GM19099 (cell line): ENCODE results near the gene EFCAB8.

Source experiments
- POLR2A ChIP-seq: IDR thresholded peaks from 3 replicates; pipeline ENCODE4 v1.6.1; 2011; ENCODE audit warnings: low read depth; ENCODE audit not compliant: insufficient read length; ENCODE audit errors: extremely low read depth

EFCAB8 gene

GRCh38 chr20:32988008-32988407 lies 129.3 kb downstream of the EFCAB8 start:
- no peak for TF ChIP-seq POLR2A

DNA sequence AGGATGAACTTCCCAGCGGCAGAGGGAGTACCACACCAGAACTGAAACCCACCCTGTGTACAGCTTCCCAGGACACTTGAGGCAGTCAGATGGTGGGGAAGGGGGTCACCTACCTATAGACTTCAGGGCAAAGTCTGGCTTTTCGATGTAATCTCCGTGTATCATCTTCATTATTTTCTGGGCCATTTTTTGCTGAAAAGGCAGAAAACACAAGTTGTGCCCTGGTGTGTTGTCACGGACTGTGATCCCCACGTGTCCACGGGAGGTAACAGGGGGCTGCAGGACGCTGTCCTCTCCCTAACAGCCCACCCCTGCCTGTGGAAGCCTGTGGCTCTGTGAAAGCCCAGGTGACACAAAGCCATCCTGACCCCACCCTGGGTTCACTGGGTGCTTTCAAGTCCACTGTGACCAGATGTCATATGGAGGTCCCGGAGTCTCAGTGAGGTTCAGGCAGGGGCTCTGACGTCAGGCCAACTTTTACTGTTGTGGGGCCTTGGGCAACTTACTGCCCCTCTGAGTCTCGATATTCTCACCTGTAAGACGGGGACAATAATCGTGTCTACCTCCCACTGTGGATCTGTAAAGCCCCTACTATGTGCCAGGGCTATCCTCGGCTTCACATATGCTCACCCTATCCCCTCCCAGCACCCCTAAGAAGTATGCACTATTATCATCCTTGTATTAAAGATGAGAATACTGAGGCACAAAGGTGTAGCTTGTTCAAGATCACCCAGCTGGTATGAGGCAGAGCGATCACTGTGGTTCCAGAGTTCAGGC lies 131.0 kb downstream of the EFCAB8 start:
- no peak for TF ChIP-seq POLR2A

DNA sequence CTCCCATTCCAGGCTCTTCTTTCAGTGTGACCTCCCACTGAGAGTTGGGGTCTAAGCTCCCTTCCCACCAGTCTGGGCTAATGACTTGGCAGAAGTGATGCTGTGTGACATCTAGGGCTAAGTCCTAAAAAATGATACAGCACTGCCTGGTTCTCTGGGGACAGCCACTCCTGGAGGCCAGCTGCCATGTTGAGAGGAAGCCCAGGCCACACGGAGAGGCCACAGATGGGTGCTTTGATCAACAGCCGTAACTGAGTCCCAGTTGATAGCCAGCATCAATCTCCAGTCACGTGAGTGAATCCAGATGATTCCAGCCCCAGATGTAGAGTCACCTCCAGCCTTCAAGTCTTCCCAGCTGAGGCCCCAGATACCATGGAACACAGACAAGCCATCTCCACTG lies 131.7 kb downstream of the EFCAB8 start:
- no peak for TF ChIP-seq POLR2A

DNA sequence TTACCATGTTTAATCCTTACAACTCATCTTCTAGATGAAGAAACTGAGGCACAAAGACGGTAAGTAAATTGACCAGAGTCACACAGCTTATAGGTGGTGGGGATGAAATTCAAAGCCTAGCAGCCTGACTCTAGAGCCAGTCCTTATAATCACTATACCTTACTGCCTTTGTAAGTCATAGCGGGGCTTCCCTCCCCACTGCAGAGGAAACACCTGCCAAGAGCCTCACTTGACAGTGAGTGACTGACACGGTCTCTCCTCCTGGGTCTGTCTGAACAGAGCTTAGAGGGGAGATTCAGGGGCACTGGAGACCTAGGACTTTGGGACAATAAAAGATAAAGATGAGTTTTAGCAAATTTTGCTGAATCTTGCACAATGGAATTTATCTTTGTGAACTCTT lies 132.7 kb downstream of the EFCAB8 start:
- TF ChIP-seq POLR2A: no peak

GRCh38 chr20:32991792-32992641 lies 133.3 kb downstream of the EFCAB8 start:
- no peak for TF ChIP-seq POLR2A

DNA sequence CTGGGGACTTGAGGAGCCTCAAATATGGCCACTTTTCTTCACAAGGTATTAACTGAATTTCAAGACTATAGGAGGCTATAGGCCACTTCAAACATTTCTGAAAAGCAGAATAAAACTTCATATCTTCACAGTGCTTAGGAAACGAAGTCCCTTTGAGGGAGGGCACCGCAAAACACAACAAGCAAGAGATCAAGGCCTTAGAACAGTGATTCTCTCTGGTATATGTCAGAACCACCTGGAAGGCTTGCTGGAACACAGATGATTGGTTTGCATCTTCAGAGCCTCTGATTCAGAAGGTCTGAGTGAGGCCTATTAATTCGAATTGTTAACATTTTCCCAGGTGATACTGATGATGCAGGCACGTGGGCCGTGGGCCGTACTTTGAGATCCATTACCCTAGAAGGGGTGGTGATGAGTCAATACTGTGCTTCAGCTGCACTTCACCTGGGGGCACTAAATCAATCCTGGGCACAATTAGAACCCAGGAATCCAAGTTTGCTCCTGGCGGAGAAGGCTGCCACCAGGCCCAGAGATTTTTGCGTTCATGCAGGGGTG lies 134.8 kb downstream of the EFCAB8 start:
- no peak for TF ChIP-seq POLR2A

GRCh38 chr20:32995802-32996201 lies 137.1 kb downstream of the EFCAB8 start:
- TF ChIP-seq POLR2A: no peak

DNA sequence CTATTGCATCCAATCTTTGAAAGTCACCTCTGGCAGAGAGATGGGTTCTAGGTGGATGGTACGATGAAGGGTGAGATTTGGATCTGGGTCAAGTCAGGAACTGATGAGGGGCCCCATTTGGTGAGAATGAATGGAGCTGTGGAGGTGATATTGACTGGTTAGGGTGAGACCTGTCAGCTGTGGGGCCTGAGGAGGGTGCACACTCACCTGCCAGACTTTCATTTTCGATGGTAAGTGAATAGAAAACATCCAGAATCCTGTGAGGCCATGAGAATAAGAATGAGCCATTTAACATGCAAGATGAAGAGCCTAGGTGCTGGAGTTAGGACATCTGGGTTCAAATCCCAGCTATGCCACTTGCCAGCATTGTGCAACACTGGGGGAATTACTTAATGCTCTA lies 138.7 kb downstream of the EFCAB8 start:
- no peak for TF ChIP-seq POLR2A

- TF ChIP-seq POLR2A: no peak
These were observed 141.0 kb downstream of the EFCAB8 start for GRCh38 chr20:32999603-33000250.

DNA sequence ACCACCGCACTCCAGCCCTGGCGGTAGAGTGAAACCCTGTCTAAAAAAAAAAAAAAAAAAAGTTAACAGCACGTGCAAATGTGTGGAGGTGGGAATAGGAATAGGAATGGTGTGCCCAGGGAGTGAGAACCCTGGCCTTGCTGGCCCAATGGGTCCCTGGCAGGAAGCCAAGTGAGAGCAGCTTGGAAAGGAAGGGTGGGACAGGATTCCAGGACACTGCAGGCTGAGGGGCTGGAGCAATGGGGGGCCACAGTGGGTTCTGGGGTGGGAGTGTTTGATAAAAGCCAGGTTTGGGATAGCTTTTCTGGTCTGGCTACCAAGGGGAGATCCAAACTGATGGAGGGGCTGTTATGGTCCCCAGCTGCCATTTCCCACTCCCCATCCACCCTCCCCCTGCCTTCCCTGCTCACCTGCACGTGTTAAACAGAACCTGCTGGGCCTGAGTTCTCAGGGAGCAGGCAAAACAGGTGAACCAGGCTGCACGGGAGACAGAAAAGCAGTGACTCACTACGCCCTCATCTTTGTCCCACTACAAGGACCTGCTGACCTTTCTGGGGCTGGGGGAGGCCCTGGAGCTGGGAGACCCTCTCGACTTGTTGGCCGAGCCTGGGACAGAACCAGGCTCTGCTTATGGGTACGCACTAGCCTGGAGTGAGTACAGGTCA lies 142.2 kb downstream of the EFCAB8 start:
- no peak for TF ChIP-seq POLR2A

- TF ChIP-seq POLR2A: no peak
These were observed 143.5 kb downstream of the EFCAB8 start for GRCh38 chr20:33002087-33002808.

- no peak for TF ChIP-seq POLR2A
These were observed 145.5 kb downstream of the EFCAB8 start, which contains the start of gene SUN5 for GRCh38 chr20:33004141-33004751. TSS of gene SUN5 (minus strand) at chr20:33004433. CDS start at chr20:33004340, 93 bp downstream.

GRCh38 chr20:33005132-33005566 lies 146.4 kb downstream of the EFCAB8 start:
- no peak for TF ChIP-seq POLR2A
